HG02759 (cell line): ENCODE results near the gene KHK.

Experiments
- ATAC-seq: cut with Tn5 transposase; IDR thresholded peaks from one replicate; pipeline ENCODE4 v1.9.1; 2021; ENCODE audit warnings: mild to moderate bottlenecking, moderate library complexity; ENCODE audit not compliant: unreplicated experiment

The KHK gene

DNA sequence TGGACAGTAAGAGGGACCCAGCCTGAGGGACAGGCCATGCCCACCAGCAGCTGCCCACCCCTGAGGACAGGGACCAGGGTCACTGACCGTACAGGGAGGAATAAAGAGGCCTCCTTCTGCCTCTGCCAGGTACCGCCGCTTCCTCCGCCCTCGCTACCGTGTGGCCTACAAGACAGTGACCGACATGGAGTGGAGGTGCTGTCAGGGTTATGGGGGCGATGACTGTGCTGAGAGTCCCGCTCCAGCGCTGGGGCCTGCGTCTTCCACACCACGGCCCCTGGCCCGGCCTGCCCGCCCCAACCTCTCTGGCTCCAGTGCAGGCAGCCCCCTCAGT, 6.0 kb upstream of the KHK start:
- no peak for ATAC-seq

DNA sequence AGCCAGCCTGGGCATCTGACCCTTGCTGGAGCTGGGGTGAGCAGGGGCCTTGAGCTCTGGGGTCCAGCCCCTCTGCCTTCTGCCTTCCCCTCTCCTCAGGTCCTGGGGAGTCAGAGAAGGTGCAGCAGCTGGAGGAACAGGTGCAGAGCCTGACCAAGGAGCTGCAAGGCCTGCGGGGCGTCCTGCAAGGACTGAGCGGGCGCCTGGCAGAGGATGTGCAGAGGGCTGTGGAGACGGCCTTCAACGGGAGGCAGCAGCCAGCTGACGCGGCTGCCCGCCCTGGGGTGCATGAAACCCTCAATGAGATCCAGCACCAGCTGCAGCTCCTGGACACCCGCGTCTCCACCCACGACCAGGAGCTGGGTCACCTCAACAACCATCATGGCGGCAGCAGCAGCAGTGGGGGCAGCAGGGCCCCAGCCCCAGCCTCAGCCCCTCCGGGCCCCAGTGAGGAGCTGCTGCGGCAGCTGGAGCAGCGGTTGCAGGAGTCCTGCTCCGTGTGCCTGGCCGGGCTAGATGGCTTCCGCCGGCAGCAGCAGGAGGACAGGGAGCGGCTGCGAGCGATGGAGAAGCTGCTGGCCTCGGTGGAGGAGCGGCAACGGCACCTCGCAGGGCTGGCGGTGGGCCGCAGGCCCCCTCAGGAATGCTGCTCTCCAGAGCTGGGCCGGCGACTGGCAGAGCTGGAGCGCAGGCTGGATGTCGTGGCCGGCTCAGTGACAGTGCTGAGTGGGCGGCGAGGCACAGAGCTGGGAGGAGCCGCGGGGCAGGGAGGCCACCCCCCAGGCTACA, 4.4 kb upstream of the KHK start:
- no peak for ATAC-seq

DNA sequence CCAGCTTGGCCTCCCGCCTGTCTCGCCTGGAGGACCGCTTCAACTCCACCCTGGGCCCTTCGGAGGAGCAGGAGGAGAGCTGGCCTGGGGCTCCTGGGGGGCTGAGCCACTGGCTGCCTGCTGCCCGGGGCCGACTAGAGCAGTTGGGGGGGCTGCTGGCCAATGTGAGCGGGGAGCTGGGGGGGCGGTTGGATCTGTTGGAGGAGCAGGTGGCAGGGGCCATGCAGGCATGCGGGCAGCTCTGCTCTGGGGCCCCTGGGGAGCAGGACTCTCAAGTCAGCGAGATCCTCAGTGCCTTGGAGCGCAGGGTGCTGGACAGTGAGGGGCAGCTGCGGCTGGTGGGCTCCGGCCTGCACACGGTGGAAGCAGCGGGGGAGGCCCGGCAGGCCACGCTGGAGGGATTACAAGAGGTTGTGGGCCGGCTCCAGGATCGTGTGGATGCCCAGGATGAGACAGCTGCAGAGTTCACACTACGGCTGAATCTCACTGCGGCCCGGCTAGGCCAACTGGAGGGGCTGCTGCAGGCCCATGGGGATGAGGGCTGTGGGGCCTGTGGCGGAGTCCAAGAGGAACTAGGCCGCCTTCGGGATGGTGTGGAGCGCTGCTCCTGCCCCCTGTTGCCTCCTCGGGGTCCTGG, 3.7 kb upstream of the KHK start:
- no peak for ATAC-seq

DNA sequence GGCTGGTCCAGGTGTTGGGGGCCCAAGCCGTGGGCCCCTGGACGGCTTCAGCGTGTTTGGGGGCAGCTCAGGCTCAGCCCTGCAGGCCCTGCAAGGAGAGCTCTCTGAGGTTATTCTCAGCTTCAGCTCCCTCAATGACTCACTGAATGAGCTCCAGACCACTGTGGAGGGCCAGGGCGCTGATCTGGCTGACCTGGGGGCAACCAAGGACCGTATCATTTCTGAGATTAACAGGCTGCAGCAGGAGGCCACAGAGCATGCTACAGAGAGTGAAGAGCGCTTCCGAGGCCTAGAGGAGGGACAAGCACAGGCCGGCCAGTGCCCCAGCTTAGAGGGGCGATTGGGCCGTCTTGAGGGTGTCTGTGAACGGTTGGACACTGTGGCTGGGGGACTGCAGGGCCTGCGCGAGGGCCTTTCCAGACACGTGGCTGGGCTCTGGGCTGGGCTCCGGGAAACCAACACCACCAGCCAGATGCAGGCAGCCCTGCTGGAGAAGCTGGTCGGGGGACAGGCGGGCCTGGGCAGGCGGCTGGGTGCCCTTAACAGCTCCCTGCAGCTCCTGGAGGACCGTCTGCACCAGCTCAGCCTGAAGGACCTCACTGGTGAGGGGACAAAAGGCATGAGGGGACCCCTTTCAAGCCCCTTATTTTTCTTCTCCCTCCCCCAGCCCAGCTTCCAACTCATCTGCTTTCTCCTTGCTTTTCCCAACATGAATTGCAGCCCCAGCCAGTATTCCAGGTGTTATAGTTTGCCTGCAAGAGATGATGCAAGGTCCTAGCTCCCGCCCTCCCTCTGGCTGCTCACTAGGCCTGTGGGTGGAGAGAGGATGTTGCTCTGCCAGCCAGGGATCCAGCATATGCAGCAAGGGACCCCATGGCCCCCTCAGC, 2.9 kb upstream of the KHK start:
- ATAC-seq = no peak

DNA sequence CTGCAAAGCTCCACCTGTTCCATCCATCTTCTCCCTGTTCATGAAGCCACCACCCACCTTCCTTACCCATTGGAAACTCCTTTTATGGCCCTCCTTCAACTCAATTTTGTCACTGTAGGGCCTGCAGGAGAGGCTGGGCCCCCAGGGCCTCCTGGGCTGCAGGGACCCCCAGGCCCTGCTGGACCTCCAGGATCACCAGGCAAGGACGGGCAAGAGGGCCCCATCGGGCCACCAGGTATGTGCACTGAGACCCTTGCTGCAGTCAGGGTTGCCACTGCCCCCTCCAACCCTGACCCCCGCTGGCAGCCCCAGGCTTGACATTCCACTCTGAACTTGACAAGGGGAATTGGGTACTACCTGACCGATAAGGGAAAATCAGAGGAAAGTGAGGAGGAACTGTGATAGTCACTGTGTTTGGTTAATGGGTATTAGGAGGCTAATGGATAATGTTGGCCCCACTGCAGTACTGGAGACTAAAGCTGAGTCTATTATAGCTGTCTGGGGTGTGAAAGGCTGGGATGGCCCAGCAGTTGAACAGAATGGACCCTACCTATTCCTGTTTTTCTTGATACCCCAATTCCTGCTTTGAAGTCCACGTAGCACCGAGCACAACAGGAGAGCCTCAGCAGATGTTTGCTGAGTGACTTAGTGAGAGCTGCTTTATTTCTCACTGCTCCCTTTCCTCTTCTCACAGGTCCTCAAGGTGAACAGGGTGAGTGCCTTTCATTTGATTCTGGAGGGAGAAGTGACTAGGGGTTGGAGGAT, 2.1 kb upstream of the KHK start:
- ATAC-seq = no peak

DNA sequence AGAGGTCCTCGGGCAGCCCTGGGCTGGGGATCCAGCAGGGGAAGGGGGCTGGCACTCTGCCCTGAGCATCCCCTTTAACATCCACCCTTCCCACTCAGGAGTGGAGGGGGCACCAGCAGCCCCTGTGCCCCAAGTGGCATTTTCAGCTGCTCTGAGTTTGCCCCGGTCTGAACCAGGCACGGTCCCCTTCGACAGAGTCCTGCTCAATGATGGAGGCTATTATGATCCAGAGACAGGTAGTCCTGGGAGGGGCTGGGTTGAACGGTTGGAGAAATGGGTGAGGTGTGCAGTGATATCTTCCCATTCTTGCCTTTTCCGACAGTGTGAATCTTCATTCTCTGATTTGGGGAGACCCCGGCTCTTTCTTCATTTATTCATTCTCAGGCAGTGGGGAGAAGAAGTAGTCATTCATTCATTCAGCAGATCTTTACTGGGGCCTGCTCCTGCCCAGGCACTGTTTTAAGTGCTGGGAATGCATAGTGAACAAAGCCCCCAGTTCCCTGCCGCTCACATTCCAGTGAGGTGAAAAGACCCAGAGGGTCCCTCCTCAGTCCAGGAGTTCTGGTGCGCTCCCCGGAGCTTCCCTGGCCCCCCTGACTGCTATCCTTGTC, 1.4 kb upstream of the KHK start:
- ATAC-seq = no peak

DNA sequence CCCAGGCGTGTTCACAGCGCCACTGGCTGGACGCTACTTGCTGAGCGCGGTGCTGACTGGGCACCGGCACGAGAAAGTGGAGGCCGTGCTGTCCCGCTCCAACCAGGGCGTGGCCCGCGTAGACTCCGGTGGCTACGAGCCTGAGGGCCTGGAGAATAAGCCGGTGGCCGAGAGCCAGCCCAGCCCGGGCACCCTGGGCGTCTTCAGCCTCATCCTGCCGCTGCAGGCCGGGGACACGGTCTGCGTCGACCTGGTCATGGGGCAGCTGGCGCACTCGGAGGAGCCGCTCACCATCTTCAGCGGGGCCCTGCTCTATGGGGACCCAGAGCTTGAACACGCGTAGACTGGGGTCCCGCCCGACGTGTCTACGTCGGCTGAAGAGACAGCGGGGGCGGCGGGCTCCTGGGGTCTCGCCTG, 891 bp upstream of the KHK start:
- peak; percentile 3 for ATAC-seq

DNA sequence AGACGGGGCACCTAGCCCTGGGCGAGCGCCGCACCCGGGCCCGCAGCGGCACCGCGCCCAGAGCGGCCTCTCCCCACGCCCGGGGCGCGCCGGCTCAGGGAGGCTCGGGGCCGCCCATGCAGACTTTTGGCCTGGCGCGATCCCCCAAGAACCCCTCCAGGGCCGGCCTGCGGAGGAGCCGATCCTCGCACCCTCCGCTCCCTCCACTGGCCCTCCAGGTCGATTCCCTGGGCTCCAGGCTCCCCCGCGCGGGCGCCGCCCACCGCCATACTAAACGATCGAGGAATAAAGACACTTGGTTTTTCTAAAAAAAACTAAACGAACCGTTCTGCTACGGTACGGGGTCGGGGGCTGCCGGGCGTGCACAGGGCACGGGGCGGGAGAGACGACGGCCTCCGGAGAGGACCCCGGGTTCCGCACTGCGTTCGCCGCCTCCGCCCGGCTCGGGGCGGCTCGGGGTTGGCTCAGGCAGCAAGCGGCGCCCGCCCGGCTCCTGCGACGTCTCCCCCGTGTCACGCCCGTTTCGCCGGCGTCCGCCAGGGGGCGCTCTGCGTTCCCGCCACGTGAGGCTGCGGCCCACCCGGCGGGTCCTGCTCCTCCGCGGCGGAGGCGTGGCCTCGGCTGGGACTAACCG, 365 bp upstream of the KHK start:
- ATAC-seq = peak; percentile 85

DNA sequence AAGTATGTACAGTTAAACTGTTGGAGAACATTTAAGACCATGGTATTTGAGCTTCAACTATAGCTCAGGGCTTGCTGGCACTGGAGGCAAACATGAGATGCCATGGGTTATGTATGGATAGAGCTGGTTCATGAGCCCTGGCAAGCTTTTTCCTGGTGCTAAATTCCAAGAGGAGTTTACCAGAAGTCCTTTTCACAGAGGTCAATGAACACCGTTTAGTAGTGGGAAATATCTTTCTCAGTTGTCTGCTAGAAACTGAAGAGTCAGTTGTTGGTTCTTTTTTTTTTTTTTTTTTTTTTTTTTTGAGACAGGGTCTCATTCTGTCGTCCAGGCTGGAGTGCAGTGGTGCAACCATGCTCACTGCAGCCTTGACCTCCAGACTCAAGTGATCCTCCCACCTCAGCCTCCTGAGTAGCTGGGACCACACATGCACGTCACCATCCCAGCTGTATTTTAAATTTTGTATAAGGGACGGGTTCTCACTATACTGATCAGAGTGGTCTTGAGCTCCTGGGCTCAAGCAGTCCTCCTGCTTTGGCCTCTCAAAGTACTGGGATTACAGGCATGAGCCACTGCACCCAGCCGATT, 1.3 kb downstream of the KHK start:
- no peak for ATAC-seq

DNA sequence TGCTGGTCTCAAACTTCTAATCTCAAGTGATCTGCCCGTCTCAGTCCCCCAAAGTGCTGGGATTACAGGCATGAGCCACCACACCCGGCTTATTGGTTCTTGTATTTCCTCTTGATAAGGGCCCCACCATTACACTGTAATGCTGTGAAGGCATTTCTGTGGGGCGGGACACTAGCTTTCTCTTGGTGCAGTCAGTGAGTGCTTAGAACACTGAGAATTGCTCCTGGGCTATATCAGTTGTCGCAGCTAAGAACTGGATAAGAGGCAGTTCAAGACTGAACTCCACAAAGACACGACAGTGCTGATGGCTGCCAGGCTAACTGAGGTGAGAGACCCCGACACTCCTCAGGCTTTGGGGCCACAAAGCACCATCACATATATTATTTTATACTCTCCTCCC, 2.1 kb downstream of the KHK start:
- no peak for ATAC-seq

DNA sequence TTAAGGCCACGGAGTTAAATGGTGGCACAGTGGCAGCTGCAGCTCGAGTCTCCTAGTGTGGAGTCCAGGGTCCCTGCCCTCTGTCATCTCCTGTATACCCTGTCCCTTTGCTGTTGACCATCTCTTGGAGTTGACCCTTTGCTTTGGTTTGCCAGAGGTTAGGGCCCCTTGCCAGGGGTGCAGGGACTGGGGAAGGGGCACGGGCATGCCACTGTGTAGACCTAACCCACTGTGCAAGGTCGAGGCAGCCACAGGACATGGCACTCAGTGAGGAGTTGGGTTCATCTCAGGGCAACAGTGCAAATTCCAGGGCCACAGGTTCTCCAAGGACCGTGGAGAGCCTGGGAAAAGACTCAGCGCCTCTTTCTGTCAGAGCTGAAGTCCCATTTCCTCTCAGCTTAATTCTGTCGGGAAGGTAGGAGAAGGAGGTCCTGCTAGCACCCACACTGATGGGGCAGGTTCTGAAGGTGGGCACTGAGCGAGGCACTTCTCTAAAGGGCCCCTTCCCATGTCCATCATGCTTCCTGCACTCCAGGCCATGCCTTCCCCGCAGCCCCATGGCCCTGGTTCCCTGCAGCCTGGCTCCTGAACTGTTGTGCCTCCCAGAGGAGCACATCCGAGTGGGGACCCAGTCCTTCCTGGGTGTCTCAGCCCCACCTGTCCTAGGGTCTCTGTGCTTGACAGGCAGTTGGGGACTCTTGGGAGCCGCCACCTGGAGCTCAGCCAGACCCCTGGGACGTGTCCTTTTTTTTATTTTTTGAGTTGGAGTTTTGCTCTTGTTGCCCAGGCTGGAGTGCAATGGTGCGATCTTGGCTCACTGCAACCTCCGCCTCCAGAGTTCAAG, 2.8 kb downstream of the KHK start:
- ATAC-seq = no peak

DNA sequence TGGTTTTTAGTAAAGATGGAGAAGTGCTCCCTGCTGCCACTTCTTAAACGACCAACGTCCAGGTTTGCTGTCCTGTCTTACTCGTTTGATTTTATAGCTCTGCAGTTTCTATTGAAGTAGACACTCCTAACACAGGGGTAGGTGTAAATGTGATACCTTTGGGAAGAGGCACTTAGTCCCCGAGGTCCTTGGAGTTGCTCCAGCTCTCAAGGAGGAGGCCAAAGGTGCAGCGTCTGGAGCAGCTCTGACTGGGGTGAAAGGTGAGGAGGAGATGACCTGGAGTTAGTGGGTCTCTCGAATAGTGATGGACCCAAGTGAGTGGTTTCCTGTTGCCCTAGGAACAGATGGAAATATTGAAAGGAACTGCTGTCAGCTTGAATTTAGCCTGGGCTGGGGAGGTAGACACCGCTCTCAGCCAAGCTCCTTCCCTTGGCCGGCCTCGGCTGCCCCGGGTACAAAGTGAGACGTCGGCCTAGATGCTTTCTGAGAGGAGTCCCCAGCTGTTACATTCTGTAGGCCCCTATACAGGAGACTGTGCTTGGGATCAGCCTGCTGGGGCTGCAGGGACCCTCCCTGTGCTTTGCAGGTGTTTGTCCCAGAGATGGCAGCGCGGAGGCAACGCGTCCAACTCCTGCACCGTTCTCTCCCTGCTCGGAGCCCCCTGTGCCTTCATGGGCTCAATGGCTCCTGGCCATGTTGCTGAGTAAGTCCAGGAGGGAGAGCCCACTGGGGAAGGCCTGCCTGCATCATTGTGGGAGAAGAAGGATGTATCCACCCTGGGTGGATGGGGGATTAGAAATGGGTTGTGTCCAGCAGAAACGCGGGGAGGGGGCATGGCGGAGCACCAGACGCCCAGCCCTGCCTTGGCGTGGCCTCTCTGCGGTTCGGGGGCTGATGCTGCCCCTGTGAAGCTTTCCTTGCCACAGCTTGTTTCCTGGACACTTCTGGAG, 5.4 kb downstream of the KHK start:
- no peak for ATAC-seq

DNA sequence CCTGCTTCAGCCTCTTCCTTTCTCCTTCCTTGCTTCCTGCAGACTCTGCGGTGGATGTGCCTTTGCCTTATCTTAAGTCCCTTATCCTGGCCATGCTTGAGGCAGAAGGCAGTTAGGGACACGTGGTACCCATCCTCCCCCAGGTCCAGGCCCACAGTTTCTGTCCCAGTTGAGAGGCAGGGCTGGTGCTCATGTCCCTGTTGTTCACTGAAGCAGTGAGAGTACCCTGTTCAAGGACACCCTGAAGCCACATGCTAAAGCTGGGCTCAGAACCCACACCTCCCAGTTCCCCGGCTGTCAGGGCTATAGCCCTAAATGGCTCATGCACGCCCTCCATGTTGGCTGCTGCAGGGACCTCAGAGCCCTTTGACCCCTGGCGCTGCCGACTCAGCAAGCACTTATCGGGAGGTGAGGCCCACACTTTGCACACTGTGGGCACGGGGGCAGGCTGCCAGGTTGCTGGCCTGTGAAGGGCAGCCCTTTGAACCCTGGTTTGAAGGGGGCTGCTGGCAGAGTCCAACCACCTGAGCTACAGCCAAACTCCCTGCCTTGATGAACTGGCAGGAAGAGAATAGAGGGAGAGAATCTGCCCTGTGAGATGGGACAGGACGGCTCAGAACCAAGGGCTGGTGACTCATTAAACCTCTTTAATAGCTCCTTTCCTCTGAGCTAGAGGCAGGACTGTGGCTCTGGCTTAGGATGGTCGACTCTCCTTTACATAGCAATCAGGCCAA, 6.3 kb downstream of the KHK start:
- ATAC-seq = no peak

DNA sequence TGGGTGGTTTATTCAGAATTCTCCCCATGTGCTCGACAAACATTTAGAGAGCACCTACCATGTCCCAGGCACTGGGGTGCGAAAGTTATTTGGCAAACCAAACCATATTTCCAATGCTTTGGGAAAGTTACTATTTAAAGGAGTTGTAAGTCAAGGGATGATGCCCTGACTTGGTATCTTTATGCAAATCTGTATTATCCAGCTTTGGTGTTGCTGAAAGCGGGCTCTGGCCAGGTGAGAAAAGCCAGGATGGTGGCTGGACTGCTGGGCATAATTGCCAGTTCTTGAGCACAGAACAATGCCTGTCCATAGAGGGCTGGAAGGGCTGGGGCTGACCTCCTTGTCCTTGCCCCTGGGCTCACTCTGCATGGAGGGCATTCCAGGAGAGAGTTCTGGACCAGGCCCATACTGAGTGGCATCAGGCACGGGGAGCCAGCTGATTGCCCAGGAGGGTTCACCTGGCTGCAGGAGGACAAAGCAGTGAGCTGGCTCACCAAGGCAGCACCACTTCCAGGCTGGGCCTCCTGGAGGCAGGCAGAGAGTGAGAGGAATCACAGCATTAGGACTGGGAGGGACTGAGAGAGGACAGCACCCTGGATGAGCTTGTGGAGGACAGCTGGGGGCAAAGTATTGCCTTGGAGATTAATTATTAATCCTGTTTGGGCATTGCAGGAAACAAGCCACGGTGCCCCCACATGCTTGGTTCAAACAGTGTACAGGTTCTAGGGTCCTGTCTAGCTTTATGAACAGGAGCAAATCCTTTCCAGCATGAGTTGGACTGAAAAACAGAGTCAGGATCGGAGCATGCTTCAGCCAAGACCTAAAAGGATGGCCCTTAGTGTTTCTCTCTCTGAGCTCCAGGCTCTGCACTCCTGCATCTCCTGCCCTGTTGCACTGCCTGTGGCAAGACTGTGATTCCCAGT, 7.1 kb downstream of the KHK start:
- ATAC-seq = no peak

DNA sequence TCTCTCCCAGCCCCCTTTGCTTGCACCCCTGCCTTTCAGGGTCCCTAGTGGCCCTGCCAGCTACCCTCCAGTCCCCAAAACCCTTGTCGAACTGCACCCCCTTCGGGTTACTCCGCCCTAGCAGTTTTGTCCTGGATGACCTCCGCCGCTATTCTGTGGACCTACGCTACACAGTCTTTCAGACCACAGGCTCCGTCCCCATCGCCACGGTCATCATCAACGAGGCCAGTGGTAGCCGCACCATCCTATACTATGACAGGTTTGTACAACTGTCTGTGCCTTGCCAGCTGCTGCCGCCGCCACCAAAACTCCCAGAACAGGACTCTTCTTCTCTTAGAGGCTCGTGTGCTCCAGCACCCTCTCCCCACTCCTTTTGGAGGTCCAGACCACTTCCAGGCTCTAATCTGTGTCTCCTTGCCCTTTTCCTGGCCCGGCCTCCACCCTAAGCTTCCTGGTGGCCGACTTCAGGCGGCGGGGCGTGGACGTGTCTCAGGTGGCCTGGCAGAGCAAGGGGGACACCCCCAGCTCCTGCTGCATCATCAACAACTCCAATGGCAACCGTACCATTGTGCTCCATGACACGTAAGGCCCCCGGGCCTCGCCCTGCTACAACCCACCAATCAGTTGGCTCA, 7.9 kb downstream of the KHK start:
- ATAC-seq = no peak

DNA sequence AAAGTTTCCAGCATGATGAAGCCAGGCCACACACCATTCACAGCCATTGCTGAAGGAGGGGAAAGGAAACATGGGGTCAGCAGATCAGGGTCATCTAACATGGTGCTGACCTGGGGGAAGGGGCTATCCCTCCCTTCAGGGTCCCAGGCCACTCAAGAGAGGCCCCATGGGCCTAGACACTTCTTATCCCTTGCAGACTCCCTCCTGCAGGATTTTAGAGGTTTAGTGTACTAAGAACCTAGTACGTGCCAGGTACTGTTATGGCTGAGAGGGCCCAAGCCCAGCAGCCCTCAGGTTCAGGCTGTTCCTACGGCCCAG, 8.8 kb downstream of the KHK start:
- no peak for ATAC-seq
